ENCODE data around the gene HEPHL1. TPM values are rescaled to one million over a fixed set of nuclear protein-coding genes. Genes with fewer than 3 reads are reported as not detected.

HEPHL1 gene
- polyA plus RNA-seq, 3 donors = not detected

DNA sequence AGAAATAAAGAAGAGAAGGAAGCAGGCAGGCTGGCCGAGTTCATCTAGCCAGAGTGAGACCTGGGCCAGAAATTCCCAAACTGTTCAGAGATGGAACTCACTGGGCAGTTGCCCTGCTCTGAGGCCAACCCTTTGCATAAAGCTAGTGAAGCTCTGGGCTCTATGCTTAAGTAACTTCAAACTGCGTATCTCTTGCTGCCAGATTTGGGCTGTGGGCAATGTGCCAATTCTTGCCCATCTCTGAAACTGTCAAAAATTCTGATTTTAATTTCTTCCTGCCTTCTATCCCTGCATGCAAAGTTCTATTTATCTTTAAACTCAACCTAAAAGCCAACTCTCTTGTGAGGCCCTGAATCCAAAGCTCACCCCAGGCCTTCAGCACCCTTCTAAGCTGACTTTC lies 36.2 kb upstream of the HEPHL1 start:
- Histone ChIP-seq H3K9ac (ENCODE audit: insufficient read depth, low read length, poor library complexity, severe bottlenecking) (no peak overlapping the region), H2AFZ (ENCODE audit: insufficient read depth, low read depth, low read length, poor library complexity, severe bottlenecking) (no peak overlapping the region), H3K79me2 (ENCODE audit: insufficient read depth, low read length) (no peaks in the 10 kb centered on the region), H3K36me3 (replicated peaks in 1 of 2; ENCODE audit: control insufficient read depth in 1 of 2, insufficient read depth in 2 of 2, low read length in 2 of 2) (no peaks in the 10 kb centered on the region), H3K27ac (ENCODE audit: low read depth in 1 of 2, low read length in 2 of 2) (no peak overlapping the region), H3K9me3 (replicated peaks in 1 of 2; ENCODE audit: control insufficient read depth in 1 of 2, insufficient read depth in 1 of 2, low read length in 2 of 2) (no peaks in the 10 kb centered on the region), H3K4me1 (ENCODE audit: control insufficient read depth in 1 of 2, insufficient read depth in 2 of 2, low read length in 2 of 2) (no peaks in the 10 kb centered on the region), H3K4me2 (replicated peaks; ENCODE audit: extremely low read depth, low read length, poor library complexity, severe bottlenecking) (no peak overlapping the region), H3K4me3 (replicated peaks in 1 of 3; ENCODE audit: low read depth in 2 of 3, low read length in 3 of 3) (no peak overlapping the region), H4K20me1 (ENCODE audit: insufficient read depth, low read length) (no peaks in the 10 kb centered on the region), H3K27me3 (ENCODE audit: control insufficient read depth in 2 of 2, insufficient read depth in 2 of 2, low read length in 2 of 2) (no peaks in the 10 kb centered on the region)
- no peaks in the 10 kb centered on the region for H3K4me1 Mint-ChIP-seq
- WGBS (ENCODE audit: insufficient coverage) = 45% methylated on average over 2 of the region's 2 CpGs
- H3K36me3 Mint-ChIP-seq = no peaks in the 10 kb centered on the region
- peaks cover 0 to 3% (median 0%) of the 10 kb centered on the region in 3 donors for H3K27me3 Mint-ChIP-seq (ENCODE audit: low read depth in 3 of 3)
- H3K9me3 Mint-ChIP-seq = peaks cover 0 to 8% (median 0%) of the 10 kb centered on the region in 7 donors
- intact Hi-C loops (cut with micrococcal nuclease) = no loop called here
- TF ChIP-seq, protein P1, sequence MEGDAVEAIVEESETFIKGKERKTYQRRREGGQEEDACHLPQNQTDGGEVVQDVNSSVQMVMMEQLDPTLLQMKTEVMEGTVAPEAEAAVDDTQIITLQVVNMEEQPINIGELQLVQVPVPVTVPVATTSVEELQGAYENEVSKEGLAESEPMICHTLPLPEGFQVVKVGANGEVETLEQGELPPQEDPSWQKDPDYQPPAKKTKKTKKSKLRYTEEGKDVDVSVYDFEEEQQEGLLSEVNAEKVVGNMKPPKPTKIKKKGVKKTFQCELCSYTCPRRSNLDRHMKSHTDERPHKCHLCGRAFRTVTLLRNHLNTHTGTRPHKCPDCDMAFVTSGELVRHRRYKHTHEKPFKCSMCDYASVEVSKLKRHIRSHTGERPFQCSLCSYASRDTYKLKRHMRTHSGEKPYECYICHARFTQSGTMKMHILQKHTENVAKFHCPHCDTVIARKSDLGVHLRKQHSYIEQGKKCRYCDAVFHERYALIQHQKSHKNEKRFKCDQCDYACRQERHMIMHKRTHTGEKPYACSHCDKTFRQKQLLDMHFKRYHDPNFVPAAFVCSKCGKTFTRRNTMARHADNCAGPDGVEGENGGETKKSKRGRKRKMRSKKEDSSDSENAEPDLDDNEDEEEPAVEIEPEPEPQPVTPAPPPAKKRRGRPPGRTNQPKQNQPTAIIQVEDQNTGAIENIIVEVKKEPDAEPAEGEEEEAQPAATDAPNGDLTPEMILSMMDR (IDR thresholded peaks at IDR 0.05) = no peak
- no peak for DNase-seq
- no peak overlapping the region for H3K27ac Mint-ChIP-seq
- H3K4me3 Mint-ChIP-seq = no peak overlapping the region

DNA sequence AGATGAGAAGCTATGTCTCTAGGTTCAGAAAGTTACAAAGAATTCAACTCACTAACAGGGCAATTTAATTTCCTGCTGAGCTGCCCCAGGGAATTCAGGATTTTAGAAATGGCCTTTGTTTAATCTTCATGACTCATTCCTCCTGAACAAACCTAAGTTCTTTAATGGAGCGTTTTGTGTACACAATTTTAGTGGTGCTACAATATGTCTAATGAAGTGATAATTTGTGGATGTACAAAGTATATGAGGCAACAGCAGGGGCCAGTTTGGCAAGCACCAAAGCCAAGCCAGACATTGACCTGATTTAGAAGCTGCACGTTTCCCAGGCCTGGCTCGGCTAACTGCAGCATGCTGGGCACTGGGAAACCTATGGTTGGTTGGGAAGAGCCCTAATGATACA lies 34.4 kb upstream of the HEPHL1 start:
- Histone ChIP-seq H3K79me2 (ENCODE audit: insufficient read depth, low read length) (no peaks in the 10 kb centered on the region), H2AFZ (ENCODE audit: insufficient read depth, low read depth, low read length, poor library complexity, severe bottlenecking) (no peak overlapping the region), H3K9me3 (replicated peaks in 1 of 2; ENCODE audit: control insufficient read depth in 1 of 2, insufficient read depth in 1 of 2, low read length in 2 of 2) (no peaks in the 10 kb centered on the region), H3K27ac (ENCODE audit: low read depth in 1 of 2, low read length in 2 of 2) (no peak overlapping the region), H3K36me3 (replicated peaks in 1 of 2; ENCODE audit: control insufficient read depth in 1 of 2, insufficient read depth in 2 of 2, low read length in 2 of 2) (no peaks in the 10 kb centered on the region), H3K4me2 (replicated peaks; ENCODE audit: extremely low read depth, low read length, poor library complexity, severe bottlenecking) (no peak overlapping the region), H3K4me1 (ENCODE audit: control insufficient read depth in 1 of 2, insufficient read depth in 2 of 2, low read length in 2 of 2) (no peaks in the 10 kb centered on the region), H3K27me3 (ENCODE audit: control insufficient read depth in 2 of 2, insufficient read depth in 2 of 2, low read length in 2 of 2) (no peaks in the 10 kb centered on the region), H3K9ac (ENCODE audit: insufficient read depth, low read length, poor library complexity, severe bottlenecking) (no peak overlapping the region), H4K20me1 (ENCODE audit: insufficient read depth, low read length) (no peaks in the 10 kb centered on the region), H3K4me3 (replicated peaks in 1 of 3; ENCODE audit: low read depth in 2 of 3, low read length in 3 of 3) (no peak overlapping the region)
- Mint-ChIP-seq H3K27me3 (ENCODE audit: low read depth in 3 of 3) (no peaks in the 10 kb centered on the region), H3K9me3 (peaks cover 0 to 10% (median 2%) of the 10 kb centered on the region in 7 donors), H3K36me3 (no peaks in the 10 kb centered on the region), H3K4me1 (no peaks in the 10 kb centered on the region), H3K4me3 (no peak overlapping the region), H3K27ac (no peak overlapping the region)
- no peak for DNase-seq
- WGBS (ENCODE audit: insufficient coverage) = no CpG with 5 or more reads among the region's 3 CpGs
- TF ChIP-seq, protein P1 (IDR thresholded peaks at IDR 0.05) = no peak
- intact Hi-C loops (cut with micrococcal nuclease) = no loop called here

Measured in CD14-positive monocyte (primary cell).